ENCODE data around the gene BTN2A1.
A peak's percentile ranks its signal among the peaks of the same experiment; 100 is the strongest.

Gene BTN2A1

DNA sequence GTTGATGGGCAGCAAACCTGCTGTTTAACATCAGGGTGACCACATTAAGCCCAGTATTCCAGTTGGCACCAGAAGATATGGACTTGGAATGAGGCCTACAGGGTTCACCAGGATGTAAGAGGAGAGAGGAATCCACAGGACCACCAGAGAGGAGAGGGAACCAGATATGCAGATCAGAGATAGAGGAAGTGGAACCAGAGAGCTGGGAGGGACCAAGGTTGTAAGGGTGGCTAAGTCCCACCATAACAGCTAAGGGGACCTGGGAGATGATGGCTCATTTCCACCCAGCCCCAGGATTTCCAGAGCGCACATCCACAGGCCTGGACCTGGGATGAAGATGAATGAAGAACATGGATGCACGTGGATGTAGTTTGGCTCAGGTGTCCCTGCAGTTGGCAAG lies 11.1 kb downstream of the BTN2A1 start:
- no peak for DNase-seq (ENCODE audit: low read depth in 2 of 2)

DNA sequence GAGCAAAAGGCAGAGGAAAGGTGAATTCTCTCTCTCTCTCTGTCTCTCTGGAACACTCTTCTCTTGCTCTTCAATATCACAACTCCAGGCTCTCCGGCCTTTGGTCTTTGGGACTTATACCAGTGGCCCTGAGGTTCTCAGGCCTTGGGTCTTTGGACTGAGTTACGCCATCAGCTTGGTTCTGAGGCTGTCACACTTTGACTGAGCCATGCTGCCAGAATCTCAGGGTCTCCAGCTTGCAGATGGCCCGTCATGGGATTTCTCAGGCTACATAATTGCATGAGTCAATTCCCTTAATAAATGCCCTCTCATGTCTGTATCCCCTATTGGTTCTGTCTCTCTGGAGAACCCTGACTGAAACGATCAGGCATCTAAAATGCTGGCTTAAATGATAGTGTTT lies 12.9 kb downstream of the BTN2A1 start:
- DNase-seq (ENCODE audit: low read depth in 2 of 2), result no peak

DNA sequence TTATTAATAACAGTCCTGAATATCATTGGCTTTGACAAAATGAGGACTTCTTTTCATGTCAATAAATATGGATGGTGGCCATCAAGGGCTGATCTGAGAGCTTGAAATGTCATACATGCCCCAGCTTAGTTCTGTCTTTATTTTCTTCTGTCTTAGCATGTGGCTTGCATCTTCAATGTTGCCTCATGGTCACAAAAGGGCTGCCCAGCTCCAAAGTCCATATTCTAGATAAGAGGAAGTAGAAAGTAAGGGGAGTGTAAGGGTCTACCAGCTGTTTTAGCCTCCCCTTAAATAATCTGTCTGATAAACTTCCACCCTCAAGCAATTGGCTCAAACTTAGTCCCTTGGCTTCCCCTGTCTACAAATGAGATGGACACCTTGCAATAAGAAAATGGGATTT lies 14.2 kb downstream of the BTN2A1 start:
- DNase-seq (ENCODE audit: low read depth in 2 of 2), result no peak

DNA sequence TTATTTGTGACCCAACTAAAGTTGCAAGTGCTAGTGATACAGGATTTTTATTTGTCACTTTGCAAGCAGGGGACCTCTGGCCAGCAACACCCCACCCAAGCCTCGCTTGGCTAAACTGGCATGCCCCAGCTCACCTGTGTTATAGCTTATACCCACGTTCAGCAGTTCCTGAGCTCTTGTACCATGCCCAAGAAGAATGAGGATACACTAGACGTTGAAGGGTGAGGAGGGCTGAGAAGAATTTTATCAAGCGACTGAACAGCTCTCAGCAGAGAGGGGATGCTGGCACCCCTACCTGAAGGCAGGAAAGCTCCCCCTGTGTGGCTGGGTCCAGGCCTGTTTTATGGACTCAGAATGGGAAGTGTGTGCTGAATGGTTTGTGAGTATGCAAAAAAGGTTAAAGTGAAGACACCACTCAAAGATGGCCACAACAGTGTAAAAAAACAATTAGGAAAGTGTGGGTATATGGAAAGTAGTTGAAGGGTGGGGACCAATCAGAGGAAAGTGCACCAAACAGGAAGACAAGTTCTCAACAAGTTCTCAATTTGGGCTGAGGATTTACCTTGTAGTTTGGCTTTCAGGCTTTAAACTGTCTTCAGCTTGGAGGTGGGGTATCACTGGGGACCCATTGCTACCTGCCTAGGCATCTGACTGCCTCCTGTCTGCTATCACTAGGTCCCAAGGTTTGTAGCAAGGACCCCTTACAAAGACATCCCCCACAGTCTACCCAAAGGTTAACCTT lies 15.0 kb downstream of the BTN2A1 start:
- DNase-seq (ENCODE audit: low read depth in 2 of 2), result no peak

DNA sequence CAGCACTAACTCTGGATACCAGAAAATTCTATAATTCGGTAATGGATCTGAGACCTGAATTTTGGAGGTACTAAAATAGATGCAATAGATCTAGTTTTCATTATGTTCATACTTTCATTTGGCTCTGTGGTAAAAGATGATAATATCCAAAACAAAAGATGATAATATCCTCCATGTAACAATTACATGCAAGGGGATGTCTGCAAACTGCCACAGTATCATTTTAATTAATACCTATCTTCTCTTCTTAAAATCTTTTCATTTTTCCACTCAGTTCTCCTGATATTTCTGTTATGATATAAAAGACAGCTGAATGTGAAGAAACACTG lies 15.6 kb downstream of the BTN2A1 start:
- DNase-seq (ENCODE audit: low read depth in 2 of 2), result no peak

DNA sequence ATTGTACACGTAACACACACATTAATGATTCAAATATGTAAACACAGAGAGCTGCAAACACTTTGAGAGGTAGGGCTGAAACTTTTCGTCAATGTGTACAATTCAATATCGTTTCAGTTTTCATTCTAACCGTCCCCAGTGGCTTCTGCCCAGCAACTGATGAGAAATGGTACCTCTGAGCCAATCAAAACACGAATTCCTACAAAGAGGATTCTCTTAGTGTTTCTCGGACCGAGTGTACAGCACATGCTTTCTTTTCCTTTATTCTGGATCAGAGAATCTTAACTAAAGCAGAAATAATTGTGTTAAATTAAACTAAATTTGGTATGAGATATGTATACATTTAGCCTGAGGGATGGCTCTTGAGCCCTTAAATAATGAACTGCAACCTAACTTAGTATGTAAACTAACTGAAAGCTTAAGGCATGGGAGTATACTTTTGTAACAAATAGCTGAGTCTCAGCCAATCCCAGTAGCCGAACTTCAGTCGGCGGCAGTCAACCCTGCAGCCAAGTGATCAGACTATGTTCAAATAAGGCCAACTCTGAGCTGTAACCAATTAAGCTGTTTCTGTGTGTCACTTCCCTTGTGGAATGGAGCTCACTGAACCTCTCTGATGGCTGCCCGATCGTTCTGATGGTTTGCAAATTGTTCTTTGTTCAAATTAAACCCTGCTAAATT lies 16.1 kb downstream of the BTN2A1 start:
- DNase-seq (ENCODE audit: low read depth in 2 of 2), result peak; percentile 56 to 72

DNA sequence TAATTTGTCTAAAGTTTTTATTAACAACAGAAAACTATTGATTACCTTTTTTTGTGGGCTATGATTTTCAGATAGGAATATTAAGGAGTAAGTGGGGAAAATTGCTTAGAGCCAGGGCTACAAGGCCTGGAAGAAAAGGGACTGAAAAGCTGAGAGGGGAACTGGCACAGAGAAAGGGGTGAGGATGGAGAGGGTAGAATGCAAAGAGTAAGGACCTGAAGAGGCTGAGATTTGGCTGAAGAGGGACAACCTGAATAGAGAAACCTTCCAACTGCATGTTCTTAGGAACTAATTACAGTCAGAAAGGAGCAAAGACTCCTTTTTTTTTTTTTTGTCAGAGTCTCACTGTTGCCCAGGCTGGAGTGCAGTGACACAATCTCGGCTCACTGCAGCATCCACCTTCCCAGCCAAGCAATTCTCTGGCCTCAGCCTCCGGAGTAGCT lies 16.7 kb downstream of the BTN2A1 start:
- no peak for DNase-seq (ENCODE audit: low read depth in 2 of 2)

DNA sequence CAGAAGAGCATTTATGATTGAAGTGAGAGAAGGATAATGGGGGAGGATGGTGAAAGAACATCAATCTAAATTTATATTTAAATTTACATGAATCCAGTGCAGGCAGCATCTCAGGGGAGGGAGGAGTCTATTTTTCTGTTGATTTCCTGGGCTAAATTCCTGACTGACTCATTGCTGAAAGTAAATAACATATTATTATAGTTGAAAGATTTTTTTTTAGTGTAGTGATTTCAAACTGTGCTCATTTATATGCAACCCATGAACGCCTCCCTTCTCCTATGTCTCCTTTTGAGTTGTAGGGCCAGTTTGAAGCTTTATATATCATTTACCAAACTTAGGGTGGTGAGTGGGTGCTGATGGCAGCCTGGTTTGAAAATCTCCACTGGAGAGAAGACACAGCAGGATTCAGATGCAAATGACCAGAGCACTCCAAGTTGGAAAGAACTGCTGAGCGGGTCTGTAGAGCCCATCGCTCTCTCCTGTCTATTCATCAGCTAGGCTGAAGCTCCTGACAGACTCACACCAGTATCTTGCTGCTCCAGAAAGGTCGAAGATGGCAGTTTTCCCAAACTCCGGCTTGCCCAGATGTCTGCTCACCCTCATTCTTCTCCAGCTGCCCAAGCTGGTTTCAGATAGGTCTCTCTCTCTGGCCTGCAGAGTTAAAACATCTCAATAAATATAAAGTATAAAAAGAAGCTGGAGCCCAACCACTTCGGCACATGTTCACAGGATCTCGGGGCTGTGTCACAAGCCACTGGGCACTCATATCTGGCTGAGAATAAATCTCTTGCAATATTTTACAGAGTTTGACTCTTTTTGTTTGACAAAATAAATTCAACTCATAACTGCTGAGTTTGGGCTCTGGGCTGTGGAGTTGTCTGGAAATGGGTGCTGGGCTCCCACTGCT lies 18.3 kb downstream of the BTN2A1 start:
- DNase-seq (ENCODE audit: low read depth in 2 of 2), result no peak

DNA sequence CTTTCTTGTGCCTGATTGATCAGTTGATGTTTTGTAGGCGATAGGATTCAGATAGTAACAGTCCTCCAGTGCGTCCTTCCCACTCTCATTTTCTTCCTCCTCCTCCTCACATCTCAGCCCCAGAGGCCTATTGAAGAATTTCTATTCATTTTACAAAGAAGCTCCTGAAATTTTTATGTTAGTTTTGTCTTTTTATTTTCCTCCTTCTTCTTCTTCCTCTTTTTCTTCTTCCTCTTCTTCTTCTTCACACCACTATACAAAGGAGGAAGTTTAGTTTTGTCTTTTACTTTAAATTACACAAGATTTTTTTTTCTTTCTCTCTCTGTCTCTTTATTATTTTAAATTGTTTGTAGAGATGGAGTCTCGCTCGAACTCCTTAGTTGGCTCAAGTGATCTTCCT lies 19.1 kb downstream of the BTN2A1 start:
- DNase-seq (ENCODE audit: low read depth in 2 of 2), result no peak

DNA sequence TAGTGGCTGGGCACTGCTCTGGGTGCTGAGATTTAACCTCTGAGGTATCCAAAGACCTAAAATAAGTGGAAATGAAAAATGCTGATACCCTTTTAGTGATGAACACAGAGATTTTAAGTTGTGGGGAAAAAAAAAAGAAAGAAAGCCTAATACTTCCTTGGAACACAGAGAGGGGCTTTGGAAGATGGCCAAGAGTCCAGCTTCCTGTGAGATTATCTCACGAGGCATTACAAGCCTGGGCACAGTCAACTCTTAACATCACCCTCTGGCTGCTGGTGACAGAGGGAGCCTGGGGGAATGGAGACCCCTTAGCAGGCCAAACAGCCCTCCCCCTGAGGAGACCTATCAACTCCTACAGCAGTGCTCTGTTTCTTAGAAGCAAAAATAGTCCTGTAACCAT lies 19.7 kb downstream of the BTN2A1 start:
- no peak for DNase-seq (ENCODE audit: low read depth in 2 of 2)

DNA sequence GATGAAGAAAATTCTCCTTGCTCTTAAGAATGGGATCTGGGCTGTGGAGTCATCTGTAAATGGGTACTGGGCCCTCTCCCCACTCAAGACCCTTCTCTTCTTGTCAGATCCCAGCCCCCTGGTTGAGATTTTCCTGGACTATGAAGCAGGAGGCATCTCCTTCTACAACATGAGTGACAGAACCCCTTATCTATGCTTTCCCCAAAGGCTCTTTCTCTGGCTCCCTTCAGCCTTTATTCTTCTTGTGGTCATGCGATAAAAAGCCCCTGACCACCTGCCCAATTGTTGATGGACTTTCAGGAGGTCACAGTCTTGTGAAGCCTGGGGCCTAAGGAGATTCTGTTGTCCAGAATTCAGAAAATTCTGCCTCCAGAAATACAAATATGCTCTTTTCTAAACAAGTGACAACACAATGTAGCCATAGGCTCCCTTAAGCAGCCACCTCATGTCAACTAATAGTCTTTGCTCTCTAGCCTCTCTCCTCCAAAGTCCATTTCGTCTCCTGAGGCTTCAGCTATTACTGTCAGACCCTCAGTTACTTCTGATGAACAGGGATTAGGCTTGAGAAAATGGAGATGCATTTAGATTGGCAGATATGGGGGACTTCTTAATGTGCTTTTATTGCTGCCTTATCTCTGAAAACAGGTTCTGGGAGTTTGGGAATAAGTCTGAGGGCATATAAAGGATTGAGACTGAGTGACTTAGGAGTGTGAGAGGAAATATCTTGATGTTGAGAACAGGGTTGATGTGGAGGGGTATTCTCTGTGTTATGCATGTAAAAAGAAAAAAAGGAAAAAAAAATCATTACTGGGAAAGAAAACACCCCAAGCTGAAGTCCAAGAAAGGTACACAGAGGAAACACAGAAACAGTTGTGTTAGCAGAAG lies 20.6 kb downstream of the BTN2A1 start:
- DNase-seq (ENCODE audit: low read depth in 2 of 2), result no peak

DNA sequence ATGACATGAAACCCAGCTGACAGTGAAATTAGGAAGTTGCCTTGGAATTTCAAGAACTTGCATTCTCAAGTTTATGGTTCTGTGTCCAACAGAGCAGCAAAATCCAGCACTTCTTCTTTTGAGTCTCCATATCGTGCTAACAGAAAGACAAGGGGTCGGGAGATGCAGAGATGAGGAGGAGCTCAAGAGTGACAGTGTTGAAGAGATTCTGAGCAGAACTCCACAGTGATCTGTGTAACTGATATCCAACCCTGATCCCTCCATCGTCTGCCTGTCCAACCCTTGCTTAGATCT lies 21.2 kb downstream of the BTN2A1 start:
- no peak for DNase-seq (ENCODE audit: low read depth in 2 of 2)

DNA sequence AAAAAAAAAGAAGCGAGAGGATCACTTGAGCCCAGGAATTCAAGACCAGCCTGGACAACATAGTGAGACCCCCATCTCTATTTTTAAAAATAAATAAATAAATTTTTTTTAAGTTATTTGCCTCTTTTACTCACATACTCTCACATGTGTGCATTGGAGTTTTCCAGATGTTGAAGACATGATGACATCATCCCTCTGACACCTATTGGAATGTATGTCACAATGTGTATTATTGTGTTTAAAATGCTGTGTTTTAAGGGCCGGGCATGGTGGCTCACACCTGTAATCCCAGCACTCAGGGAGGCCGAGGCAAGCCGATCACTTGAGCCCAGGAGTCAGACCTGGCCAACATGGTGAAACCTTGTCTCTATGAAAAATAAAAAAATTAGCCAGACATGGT lies 24.6 kb downstream of the BTN2A1 start:
- DNase-seq (ENCODE audit: low read depth in 2 of 2), result no peak

DNA sequence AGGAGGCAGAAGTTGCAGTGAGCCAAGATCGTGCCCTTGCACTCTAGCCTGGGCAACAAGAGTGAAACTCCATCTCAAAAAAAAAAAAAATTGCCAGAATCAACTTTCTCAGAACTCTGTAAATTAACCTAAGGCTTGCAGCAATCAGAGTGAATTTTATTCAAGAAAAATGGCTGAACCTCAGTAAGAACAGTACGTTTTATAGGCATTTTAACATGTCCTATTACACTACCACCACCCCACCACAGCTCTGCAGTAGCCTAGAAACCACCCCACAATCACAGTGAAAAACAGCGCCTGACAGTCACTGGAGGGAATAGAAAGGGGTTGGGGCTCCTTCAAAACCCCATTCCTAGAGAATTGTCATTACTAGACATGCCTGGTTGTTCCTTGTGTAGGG lies 26.0 kb downstream of the BTN2A1 start:
- no peak for DNase-seq (ENCODE audit: low read depth in 2 of 2)

DNA sequence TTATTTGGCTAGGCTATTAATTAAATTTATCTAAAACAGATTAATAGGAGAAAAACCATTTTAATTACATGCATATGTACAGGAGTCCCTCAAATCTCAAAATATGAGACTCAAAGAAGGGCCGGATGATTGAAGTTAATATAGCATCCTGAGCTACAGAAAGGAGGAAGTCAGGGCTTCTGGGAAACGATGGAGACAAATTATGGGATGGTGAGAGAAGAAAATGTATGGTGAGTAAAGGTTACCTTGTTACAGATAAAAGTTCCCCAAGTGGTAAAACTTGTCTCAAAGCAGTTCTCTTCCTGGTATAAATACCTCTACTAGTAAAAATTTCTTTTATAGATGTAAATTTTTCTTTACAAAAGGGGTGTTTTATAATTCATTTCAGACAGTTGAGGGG lies 26.4 kb downstream of the BTN2A1 start:
- no peak for DNase-seq (ENCODE audit: low read depth in 2 of 2)

DNA sequence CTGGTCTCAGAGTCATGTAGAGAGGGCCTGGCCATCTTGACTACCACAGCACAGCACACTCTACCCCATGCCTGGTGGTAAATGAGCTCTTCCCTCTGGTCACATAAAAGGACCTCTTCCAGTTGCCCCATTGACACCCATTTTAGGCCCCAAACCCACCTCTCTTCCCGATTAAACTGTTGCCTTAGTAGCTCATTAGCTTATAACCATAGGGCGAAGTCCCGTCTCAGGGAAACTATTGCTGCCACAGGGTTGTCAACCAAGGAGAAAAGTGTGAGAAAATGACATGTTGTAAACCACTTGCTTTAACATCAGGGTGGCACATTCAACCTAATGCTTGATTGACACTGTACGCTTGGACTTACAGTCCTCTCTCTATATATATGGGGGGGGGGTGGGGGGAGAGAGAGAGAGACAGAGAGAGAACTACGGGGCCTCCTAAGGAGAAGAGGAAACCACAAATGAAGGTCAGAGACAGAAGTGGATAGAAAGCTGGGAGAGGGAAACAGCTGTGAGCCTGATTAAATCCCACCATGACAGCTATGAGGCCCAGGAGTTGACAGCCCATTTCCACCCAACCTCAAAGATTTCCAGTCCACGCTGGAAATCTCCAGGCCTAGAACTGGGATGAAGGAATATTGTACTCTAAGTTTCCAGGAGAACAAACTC lies 27.5 kb downstream of the BTN2A1 start:
- no peak for DNase-seq (ENCODE audit: low read depth in 2 of 2)

DNA sequence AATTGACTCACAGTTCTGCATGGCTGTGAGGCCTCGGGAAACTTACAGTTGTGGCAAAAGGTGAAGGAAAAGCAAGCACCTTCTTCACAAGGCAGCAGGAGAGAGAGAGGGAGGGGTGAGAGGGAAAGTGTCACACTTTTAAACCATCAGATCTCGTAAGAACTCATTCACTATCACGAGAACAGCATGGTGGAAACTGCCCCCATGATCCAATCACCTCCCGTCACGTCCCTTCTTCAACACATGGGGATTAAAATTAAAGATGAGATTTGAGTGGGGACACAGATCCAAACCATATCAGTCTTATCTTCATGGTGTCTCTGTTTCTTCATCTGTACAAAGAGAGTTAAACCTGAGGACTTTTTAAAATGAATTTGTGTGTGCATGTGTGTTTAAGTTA lies 28.6 kb downstream of the BTN2A1 start:
- no peak for DNase-seq (ENCODE audit: low read depth in 2 of 2)

DNA sequence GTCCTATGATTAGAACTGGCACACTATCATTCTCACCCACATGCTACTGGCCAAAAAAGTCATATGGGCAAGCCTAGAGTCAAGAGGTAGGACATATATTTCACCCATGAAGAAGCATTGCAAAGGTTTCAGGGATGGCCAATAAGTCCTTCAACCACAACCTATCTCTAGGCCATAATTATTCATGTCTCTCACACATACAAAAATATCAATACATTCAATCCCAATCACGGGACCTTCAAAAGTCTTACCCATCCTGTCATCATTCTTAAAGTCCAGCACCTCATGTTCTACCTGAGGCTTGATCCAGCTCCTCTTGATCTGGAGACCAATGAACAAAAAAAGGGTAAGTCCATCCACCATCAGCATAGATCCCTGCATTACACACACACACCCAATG lies 29.7 kb downstream of the BTN2A1 start:
- no peak for DNase-seq (ENCODE audit: low read depth in 2 of 2)

DNA sequence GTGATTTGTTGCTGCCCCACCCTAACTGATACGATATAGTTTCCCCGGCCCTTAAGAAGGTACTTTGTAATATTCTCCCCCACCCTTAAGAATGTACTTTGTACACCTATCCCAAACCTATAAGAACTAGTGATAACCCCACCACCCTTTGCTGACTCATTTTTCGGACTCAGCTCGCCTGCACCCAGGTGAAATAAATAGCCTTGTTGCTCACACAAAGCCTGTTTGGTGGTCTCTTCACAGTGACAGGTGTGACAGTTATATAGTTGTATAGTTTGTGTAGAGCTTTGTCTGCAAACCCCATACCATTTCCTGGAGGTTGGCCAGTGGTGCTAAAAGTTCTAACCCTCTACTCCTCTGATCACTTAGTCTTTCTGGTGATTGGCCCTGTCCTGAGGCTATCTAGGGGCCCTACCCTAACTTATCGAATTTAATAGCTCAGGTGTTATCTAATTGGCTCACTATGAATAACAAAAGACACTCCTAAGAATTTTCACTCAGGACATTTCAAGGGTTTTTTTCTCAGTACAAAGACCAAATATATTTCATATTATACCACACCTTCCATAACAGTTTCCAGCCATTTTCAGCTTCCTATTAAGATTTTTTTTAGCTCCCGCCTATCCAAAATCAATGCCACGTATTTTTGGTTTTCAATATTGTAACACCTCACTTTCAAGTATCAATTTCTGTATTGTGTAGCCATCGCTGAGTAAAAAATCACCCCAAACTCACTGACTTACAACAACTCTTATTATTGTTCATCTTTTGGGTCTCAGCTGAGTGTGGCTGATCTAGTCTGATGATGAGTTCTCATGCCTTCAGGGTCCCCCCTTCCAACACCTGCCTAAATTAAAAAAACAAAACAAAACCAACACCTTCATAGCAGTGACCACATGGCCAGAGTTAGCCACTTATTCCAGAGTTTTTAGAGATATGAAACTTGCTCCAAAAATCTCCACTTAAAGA lies 32.5 kb downstream of the BTN2A1 start:
- DNase-seq (ENCODE audit: low read depth in 2 of 2), result no peak

DNA sequence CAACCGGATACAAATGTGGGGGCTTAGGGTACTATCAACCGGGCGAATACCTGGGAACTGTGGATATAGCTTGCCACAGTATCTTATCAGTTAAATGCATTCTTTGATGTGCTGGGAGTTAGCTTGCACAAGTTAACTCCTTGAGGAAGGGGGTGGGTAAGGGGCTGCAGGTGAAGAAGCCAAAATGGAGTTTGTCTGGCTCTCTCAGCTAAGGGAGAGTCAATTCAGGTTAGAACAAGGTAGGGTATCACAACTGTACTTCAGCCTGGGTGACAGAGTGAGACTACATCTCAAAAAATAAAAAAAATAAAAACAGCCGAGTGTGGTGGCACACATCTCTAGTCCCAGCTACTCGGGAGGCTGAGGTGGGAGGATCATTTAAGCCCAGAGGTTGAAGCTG lies 33.8 kb downstream of the BTN2A1 start:
- DNase-seq (ENCODE audit: low read depth in 2 of 2), result no peak

Measured in activated CD8-positive, alpha-beta memory T cell treated with anti-CD3 and anti-CD28 coated beads for 4 hours (primary cell).